Astrocyte of the cerebellum (primary cell): ENCODE measurements around the gene CCN5.
"Not testable (repeated sequence)": the region's sequence is repeated elsewhere in the genome, so short reads cannot be mapped to it uniquely, and the experiment has no call there.

Experiments
- DNase-seq: peaks from one replicate; pipeline ENCODE4 v3.0.0-alpha.2; 2011; ENCODE audit warnings: low read depth
- H3K4me3 ChIP-seq: 2 replicates; pipeline ENCODE4 v1.5.1; 2011; ENCODE audit warnings: mild to moderate bottlenecking, low read depth, low read length, moderate library complexity
- CTCF ChIP-seq: IDR thresholded peaks from 2 replicates; pipeline ENCODE4 v1.5.1; 2012; ENCODE audit warnings: low read length, low read depth, moderate library complexity, mild to moderate bottlenecking; ENCODE audit errors: missing control alignments
- in situ Hi-C: cut with HindIII; loops from 2 replicates; pipeline ENCODE4 v1.10.0; 2017; ENCODE audit warnings: low sequenced_read_pairs

The CCN5 gene

GRCh38 chr20:44696315-44696714, 18.9 kb upstream of the CCN5 start:
- H3K4me3 ChIP-seq = no peak overlapping the region
- no peak for TF ChIP-seq CTCF
- in situ Hi-C loops = no loop called here
- DNase-seq = no peak

GRCh38 chr20:44697041-44697440, 18.1 kb upstream of the CCN5 start:
- in situ Hi-C loops, DNase-seq, H3K4me3 ChIP-seq: not testable (repeated sequence)

GRCh38 chr20:44698351-44698750, 16.8 kb upstream of the CCN5 start:
- in situ Hi-C loops = no loop called here
- TF ChIP-seq CTCF = no peak
- no peak for DNase-seq
- no peak overlapping the region for H3K4me3 ChIP-seq

- H3K4me3 ChIP-seq = no peak overlapping the region
- in situ Hi-C loops = no loop called here
- TF ChIP-seq CTCF = no peak
- DNase-seq = no peak
These were observed 14.9 kb upstream of the CCN5 start for GRCh38 chr20:44700306-44700705.

GRCh38 chr20:44701118-44701857, 13.9 kb upstream of the CCN5 start:
- in situ Hi-C loops = no loop called here

GRCh38 chr20:44701858-44702256, 13.3 kb upstream of the CCN5 start:
- no peak for DNase-seq
- no peak overlapping the region for H3K4me3 ChIP-seq
- no peak for TF ChIP-seq CTCF
- in situ Hi-C loops = no loop called here

More at GRCh38 chr20:44701118-44701857, 13.9 kb upstream of the CCN5 start:
- no peak for DNase-seq
- no peak overlapping the region for H3K4me3 ChIP-seq
- peak; percentile 14 for TF ChIP-seq CTCF

GRCh38 chr20:44702776-44703175, 12.4 kb upstream of the CCN5 start:
- no peak for TF ChIP-seq CTCF
- no peak overlapping the region for H3K4me3 ChIP-seq
- in situ Hi-C loops = no loop called here
- peak; percentile 94 for DNase-seq
